Stomach (tissue), 4 donors: ENCODE data around the gene CRYL1.

Experiments
- POLR2A ChIP-seq, 4 donors: fragments of 450-650 bp; IDR thresholded peaks; one replicate each; pipeline ENCODE4 v1.6.1; 2016; ENCODE audit warnings: antibody characterized with exemption in 4 of 4, control low read depth in 2 of 4, mild to moderate bottlenecking in 1 of 4, moderate library complexity in 1 of 4
- TF ChIP-seq, protein P1 (sequence below), 7 experiments: fragments of 450-650 bp in 4 of 7; fragments of 200-600 bp in 3 of 7; sonication (generic) in 3 of 7; IDR thresholded peaks; one replicate each; pipeline ENCODE4 v1.5.1; 2016 to 2019; ENCODE audit warnings: antibody characterized with exemption in 7 of 7, control low read depth in 2 of 7, mild to moderate bottlenecking in 1 of 7

- no peak for TF ChIP-seq POLR2A (IDR thresholded peaks at IDR 0.05)
- TF ChIP-seq, protein P1, sequence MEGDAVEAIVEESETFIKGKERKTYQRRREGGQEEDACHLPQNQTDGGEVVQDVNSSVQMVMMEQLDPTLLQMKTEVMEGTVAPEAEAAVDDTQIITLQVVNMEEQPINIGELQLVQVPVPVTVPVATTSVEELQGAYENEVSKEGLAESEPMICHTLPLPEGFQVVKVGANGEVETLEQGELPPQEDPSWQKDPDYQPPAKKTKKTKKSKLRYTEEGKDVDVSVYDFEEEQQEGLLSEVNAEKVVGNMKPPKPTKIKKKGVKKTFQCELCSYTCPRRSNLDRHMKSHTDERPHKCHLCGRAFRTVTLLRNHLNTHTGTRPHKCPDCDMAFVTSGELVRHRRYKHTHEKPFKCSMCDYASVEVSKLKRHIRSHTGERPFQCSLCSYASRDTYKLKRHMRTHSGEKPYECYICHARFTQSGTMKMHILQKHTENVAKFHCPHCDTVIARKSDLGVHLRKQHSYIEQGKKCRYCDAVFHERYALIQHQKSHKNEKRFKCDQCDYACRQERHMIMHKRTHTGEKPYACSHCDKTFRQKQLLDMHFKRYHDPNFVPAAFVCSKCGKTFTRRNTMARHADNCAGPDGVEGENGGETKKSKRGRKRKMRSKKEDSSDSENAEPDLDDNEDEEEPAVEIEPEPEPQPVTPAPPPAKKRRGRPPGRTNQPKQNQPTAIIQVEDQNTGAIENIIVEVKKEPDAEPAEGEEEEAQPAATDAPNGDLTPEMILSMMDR (IDR thresholded peaks at IDR 0.05): no peak
Observed at GRCh38 chr13:20446405-20446804, 79.3 kb downstream of the CRYL1 start.
